ENCODE data around the gene YPEL2.

YPEL2 gene

DNA sequence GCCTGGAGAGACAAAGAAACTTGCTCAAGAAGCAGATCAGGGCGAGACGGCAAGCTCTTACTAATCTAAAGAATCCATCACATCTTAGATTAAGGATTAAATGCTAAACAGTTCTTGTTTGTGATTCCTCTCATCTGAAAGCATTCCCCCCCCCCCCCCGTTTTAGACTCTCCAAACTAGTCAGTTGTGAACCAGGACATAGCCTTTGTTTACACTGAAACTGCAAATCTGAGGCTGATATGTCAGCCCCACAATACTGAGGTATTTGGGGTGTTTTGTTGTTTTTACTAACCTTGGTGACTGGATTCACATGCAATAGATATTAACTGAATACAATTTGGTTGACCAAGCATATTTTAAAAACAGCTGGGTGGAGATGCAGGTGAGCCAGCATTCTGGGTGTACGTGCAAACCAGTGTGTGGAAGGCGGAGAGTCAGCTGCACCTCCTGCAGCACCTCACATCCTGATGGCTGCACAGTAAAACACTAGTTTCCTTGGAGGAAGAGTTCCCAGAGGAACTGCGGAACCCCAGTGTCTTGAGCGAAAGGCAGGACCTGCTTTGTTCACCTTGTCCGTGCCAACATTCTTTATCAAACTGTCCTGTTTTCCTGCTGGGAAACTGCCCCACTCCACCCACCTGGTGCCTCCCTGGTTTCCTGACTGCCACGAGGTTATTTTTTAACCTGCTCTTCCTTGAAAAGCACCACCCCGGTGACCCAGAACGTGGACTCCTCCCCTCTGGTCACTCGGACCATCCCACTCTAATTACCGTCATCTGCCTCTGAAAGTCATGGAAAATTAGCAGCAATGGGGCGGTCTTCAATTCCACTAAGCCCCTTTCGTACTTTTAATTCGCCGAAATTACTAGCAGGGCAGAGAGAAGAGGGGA is 1.2 kb upstream of the YPEL2 start:
- H3K4me3 ChIP-seq (ENCODE audit: control insufficient read depth, low read depth, low read length): no peak overlapping the region

DNA sequence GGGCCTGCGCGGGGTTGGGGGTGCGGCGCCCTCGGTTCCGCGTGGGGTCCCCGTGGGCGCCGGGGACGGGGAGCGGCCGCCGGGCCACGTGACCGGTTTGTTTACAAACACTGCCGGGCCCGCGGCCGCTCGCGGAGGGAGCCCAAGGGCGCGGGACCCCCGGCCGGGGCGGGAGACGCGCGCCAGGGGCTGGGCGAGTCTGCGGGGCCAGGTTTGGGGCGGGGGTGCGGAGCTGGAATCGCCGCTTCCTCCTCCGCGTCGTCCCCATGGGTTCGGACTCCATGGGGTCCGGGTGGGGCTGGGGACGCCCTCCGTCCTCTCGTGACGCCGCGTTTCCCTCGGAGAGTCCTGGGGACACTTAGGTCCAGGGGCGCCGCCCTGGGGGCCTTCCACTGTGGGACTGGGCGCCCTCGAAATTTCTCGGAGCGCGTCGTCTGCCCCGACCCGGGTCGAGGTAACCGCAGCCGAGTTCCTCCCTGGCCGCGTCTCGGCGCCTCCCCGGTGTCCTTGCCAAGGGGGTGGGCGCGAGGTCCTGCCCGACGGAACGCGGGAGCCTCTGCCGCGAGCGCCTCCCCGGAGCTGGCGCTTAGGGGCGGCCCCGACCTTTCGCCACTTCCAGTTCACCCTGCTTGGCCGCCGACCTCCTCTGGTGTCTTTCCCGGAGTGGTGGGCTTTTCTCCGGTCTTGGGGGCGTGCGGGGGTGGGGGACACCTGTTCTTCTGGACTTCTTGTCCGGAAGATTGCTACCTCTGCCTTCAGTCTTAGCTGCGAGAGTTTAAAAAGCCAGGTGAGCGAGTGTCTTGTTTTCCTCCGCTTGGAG is 684 bp downstream of the YPEL2 start:
- no peak for DNase-seq (ENCODE audit: low read depth)

More for the DNA sequence above, 1.2 kb upstream of the YPEL2 start:
- TF ChIP-seq, protein P1, sequence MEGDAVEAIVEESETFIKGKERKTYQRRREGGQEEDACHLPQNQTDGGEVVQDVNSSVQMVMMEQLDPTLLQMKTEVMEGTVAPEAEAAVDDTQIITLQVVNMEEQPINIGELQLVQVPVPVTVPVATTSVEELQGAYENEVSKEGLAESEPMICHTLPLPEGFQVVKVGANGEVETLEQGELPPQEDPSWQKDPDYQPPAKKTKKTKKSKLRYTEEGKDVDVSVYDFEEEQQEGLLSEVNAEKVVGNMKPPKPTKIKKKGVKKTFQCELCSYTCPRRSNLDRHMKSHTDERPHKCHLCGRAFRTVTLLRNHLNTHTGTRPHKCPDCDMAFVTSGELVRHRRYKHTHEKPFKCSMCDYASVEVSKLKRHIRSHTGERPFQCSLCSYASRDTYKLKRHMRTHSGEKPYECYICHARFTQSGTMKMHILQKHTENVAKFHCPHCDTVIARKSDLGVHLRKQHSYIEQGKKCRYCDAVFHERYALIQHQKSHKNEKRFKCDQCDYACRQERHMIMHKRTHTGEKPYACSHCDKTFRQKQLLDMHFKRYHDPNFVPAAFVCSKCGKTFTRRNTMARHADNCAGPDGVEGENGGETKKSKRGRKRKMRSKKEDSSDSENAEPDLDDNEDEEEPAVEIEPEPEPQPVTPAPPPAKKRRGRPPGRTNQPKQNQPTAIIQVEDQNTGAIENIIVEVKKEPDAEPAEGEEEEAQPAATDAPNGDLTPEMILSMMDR (IDR thresholded peaks at IDR 0.05; ENCODE audit: control insufficient read depth, insufficient read depth, low read depth, low read length, missing control alignments): no peak
- no peak for DNase-seq (ENCODE audit: low read depth)

DNA sequence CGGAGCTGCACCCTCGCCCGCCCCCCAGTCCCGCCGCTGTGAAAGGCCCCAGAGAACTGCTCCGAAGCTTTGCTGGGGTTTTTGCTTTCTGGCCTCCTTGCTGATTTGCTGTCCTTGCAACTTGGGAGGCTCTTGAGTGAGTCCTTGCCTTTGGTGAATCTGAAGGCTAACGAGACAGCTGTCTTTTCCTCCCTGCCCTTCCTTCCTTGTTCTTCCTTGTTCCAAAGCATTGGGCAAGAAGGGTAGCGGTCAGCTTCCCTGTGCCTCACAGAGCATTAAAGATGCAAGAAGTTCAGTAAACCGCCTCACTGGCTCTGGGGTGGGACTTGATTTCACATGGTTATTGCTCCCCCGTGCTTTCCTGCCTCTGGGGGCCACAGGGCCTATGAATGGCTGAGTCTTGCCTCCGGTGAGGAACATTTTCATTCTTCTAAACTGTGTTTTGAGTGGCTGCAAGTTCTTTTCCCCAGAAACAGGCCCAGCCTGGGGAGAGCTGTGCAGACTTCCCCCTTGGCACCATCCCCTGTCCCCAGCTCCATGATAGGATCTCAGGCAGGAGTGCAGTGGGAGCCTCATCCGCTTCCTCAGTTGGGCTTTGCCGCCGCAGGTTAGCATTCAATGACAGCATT is 1.4 kb downstream of the YPEL2 start:
- peak overlapping the region; percentile 93 for H3K4me3 ChIP-seq (ENCODE audit: control insufficient read depth, low read depth, low read length)
- TF ChIP-seq, protein P1 (IDR thresholded peaks at IDR 0.05; ENCODE audit: control insufficient read depth, insufficient read depth, low read depth, low read length, missing control alignments): no peak
- no peak for DNase-seq (ENCODE audit: low read depth)

More for the DNA sequence above, 684 bp downstream of the YPEL2 start:
- TF ChIP-seq, protein P1 (IDR thresholded peaks at IDR 0.05; ENCODE audit: control insufficient read depth, insufficient read depth, low read depth, low read length, missing control alignments): no peak
- H3K4me3 ChIP-seq (ENCODE audit: control insufficient read depth, low read depth, low read length): peak overlapping the region; percentile 93

DNA sequence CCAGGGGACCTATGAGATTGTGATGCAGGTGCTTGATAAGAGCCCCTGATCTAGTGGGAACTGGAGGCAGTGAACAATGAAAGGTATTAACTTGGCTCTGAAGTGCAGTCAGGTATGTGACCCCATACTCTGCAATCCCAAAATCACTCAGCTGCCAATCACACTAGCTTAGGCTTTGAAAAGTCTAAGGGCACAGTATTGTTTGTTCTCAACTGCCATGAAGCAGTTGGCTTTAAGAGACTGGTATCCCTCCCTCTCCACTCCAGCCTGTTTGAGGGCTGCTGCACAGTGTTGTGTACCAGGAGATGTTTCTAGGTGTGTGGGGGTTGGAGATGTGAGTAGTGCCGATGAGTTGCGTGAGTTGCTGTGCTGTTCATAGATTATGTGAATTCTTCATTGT is 2.4 kb downstream of the YPEL2 start:
- H3K4me3 ChIP-seq (ENCODE audit: control insufficient read depth, low read depth, low read length): no peak overlapping the region
- TF ChIP-seq, protein P1 (IDR thresholded peaks at IDR 0.05; ENCODE audit: control insufficient read depth, insufficient read depth, low read depth, low read length, missing control alignments): no peak
- DNase-seq (ENCODE audit: low read depth): no peak

DNA sequence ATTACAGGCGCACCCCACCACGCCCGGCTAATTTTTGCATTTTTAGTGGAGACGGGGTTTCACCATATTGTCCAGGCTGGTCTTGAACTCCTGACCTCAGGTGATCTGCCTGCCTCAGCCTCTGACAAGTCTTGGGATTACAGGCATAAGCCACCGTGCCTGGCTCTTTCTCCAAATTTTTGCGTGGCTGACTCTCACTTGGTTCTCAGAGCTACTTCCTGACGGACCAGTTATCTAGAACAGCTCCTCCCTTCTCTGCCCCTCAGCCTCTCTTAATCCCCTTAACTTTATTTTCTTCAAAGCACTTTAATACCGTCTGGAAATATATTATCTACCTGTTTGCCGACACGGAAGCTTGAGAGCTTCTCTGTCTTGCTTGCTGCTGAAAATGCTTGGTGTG is 4.2 kb downstream of the YPEL2 start:
- no peak overlapping the region for H3K4me3 ChIP-seq (ENCODE audit: control insufficient read depth, low read depth, low read length)
- TF ChIP-seq, protein P1 (IDR thresholded peaks at IDR 0.05; ENCODE audit: control insufficient read depth, insufficient read depth, low read depth, low read length, missing control alignments): no peak
- DNase-seq (ENCODE audit: low read depth): no peak

DNA sequence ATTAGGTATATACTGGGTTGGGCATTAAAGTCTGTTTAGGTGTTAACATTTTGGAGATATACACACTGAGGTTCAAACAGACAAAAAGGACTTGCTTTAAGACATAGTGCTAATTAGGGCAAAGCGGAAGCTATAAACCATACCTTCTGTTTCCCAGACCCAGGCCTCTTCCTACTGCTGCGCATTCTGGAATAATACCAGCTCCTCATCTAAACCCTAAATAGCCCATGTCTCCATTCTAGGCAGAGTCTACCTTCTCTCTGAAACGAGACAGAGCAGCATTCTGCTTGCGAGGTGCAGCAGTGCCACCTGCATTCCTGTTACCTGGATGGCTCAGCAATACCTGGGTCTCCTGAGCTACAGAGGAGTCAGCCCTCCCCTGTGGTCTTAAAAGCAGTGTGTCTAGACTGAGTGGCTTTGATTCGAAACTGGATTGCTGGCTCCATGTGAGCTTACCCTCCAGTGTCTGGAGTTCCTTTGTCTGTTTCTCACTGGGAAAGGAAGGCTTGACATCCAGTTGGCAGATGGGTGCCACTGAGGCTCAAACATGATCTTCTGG is 6.4 kb downstream of the YPEL2 start:
- TF ChIP-seq, protein P1 (IDR thresholded peaks at IDR 0.05; ENCODE audit: control insufficient read depth, insufficient read depth, low read depth, low read length, missing control alignments): no peak
- DNase-seq (ENCODE audit: low read depth): no peak
- H3K4me3 ChIP-seq (ENCODE audit: control insufficient read depth, low read depth, low read length): no peak overlapping the region
